Neural cell (in vitro differentiated cells): ENCODE data around the gene VSIG8.

ENCODE experiments used
- CTCF ChIP-seq: fragments of 450-650 bp; IDR thresholded peaks from 2 replicates; pipeline ENCODE4 v1.5.1; 2014; ENCODE audit warnings: antibody characterized with exemption, mild to moderate bottlenecking, moderate library complexity; ENCODE audit not compliant: poor library complexity, severe bottlenecking
- POLR2AphosphoS5 ChIP-seq: IDR thresholded peaks from 2 replicates; pipeline ENCODE4 v1.6.1; 2012

GRCh38 chr1:159828581-159829272 lies 33.7 kb downstream of the VSIG8 start:
- TF ChIP-seq POLR2AphosphoS5 (no peak), CTCF (no peak)
